ENCODE data around the gene ATXN10.
A peak's percentile ranks its signal among the peaks of the same experiment; 100 is the strongest.

Gene ATXN10

DNA sequence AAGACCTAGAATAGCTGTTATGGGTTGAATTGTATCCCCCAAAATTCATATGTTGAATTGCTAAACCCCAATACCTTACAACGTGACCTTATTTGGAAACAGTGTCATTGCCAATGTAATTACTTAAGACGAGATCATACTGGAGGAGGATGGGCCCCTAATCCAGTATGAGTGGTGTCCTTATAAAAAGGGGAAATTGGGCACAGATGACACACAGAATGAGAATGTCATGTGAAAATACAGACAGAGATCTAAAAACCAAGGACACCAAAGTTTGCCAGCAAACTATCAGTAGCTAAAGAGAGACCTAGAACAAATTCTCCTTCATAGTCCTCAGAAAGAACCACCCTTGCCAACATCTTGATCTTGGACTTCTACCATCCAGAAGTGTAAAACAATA, 127.7 kb downstream of the ATXN10 start:
- Histone ChIP-seq H3K27ac (ENCODE audit: poor library complexity, severe bottlenecking) (no peak overlapping the region), H3K36me3 (ENCODE audit: low read depth) (peaks cover 34% of the 10 kb centered on the region), H3K4me3 (ENCODE audit: severe bottlenecking) (no peak overlapping the region), H3K4me1 (ENCODE audit: insufficient read depth, poor library complexity, severe bottlenecking) (peaks cover under 1% of the 10 kb centered on the region), H3K9me3 (ENCODE audit: severe bottlenecking) (peaks cover 16% of the 10 kb centered on the region), H3K27me3 (ENCODE audit: insufficient read depth, poor library complexity, severe bottlenecking) (no peaks in the 10 kb centered on the region)
- ATAC-seq (ENCODE audit: low read depth), result no peak
- DNase-seq (ENCODE audit: low spot score), result no peak
- TF ChIP-seq, protein P1, sequence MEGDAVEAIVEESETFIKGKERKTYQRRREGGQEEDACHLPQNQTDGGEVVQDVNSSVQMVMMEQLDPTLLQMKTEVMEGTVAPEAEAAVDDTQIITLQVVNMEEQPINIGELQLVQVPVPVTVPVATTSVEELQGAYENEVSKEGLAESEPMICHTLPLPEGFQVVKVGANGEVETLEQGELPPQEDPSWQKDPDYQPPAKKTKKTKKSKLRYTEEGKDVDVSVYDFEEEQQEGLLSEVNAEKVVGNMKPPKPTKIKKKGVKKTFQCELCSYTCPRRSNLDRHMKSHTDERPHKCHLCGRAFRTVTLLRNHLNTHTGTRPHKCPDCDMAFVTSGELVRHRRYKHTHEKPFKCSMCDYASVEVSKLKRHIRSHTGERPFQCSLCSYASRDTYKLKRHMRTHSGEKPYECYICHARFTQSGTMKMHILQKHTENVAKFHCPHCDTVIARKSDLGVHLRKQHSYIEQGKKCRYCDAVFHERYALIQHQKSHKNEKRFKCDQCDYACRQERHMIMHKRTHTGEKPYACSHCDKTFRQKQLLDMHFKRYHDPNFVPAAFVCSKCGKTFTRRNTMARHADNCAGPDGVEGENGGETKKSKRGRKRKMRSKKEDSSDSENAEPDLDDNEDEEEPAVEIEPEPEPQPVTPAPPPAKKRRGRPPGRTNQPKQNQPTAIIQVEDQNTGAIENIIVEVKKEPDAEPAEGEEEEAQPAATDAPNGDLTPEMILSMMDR (IDR thresholded peaks at IDR 0.05; ENCODE audit: poor library complexity, severe bottlenecking), result no peak

DNA sequence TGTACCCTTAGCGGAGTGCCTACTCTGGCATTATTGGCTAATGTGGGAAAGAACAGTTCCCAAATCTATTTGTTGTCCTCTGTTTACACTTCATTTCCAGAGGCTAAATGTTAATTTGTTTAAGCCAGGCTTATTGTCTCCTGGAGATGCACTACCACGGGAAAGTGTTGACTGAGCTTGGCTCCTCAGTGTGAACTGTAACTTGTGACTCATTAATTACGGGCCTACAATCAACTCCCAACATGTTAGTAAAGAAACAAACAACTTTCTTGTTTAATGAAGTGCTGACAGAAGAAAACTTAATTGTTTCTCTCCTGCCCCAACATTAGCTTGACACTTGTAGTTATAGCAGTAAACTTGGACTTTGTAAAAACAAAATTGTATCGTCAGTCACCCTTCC, 130.4 kb downstream of the ATXN10 start:
- Histone ChIP-seq H3K27ac (ENCODE audit: poor library complexity, severe bottlenecking) (no peak overlapping the region), H3K27me3 (ENCODE audit: insufficient read depth, poor library complexity, severe bottlenecking) (no peaks in the 10 kb centered on the region), H3K9me3 (ENCODE audit: severe bottlenecking) (peaks cover 1% of the 10 kb centered on the region), H3K4me3 (ENCODE audit: severe bottlenecking) (no peak overlapping the region), H3K36me3 (ENCODE audit: low read depth) (peaks cover 15% of the 10 kb centered on the region), H3K4me1 (ENCODE audit: insufficient read depth, poor library complexity, severe bottlenecking) (peaks cover 23% of the 10 kb centered on the region)
- DNase-seq (ENCODE audit: low spot score) (no peak), ATAC-seq (ENCODE audit: low read depth) (no peak)
- TF ChIP-seq, protein P1 (IDR thresholded peaks at IDR 0.05; ENCODE audit: poor library complexity, severe bottlenecking), result no peak

DNA sequence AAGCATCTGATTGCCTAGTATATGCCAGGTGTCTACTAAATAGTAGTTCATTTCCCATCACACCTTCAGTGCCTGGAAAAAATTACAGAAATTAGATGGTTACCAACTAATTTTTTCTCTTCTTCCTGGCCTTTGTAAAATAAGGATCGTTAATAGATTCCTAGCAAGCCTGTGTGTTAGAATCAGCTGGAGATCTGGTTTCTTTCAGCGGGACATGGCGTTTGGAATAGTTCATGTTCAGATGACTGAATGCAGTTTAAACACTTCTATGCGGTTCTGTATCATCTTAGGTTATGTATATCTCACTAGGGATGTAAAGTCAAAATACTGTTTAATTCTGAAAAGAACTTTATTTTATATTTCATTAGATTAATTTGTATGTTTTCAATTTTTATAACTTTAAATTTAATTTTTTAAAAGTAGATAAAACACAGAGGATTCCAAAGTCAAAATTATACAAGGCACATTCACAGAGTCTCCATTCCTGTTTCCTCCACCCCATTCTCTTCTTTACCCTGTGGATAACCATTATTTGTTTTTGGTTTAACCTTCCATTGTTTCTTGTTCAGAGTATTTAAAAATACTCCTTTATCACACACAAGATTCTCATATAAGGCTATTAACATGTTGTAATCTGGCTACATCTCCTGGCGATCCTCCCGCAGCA, 132.8 kb downstream of the ATXN10 start:
- Histone ChIP-seq H3K27ac (ENCODE audit: poor library complexity, severe bottlenecking) (peak overlapping the region; percentile 88), H3K36me3 (ENCODE audit: low read depth) (peaks cover 24% of the 10 kb centered on the region), H3K4me3 (ENCODE audit: severe bottlenecking) (no peak overlapping the region), H3K9me3 (ENCODE audit: severe bottlenecking) (no peaks in the 10 kb centered on the region), H3K4me1 (ENCODE audit: insufficient read depth, poor library complexity, severe bottlenecking) (peaks cover 23% of the 10 kb centered on the region), H3K27me3 (ENCODE audit: insufficient read depth, poor library complexity, severe bottlenecking) (no peaks in the 10 kb centered on the region)
- TF ChIP-seq, protein P1 (IDR thresholded peaks at IDR 0.05; ENCODE audit: poor library complexity, severe bottlenecking), result no peak
- ATAC-seq (ENCODE audit: low read depth) (peak; percentile 35), DNase-seq (ENCODE audit: low spot score) (no peak)

DNA sequence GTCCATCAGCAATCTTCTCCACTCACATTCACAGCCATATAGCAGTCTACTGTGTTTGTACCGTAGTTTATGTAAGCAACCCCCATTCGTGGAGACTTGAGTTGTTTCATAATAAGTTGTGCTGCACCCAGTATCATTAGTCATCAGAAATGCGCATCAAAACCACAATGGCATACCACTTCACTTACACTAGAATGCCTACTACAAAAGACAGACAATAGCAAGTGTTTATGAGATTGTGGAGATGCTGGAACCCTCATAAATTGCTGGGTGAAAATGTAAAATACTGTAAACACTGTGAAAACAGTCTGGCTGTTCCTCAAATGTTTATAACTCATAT, 133.3 kb downstream of the ATXN10 start:
- TF ChIP-seq, protein P1 (IDR thresholded peaks at IDR 0.05; ENCODE audit: poor library complexity, severe bottlenecking), result no peak
- H3K27me3 ChIP-seq (ENCODE audit: insufficient read depth, poor library complexity, severe bottlenecking), result no peaks in the 10 kb centered on the region
- peaks cover 26% of the 10 kb centered on the region for H3K36me3 ChIP-seq (ENCODE audit: low read depth)
- H3K9me3 ChIP-seq (ENCODE audit: severe bottlenecking), result no peaks in the 10 kb centered on the region
- peaks cover 23% of the 10 kb centered on the region for H3K4me1 ChIP-seq (ENCODE audit: insufficient read depth, poor library complexity, severe bottlenecking)
- H3K27ac ChIP-seq (ENCODE audit: poor library complexity, severe bottlenecking), result peak overlapping the region; percentile 88
- ATAC-seq (ENCODE audit: low read depth), result peak; percentile 93
- DNase-seq (ENCODE audit: low spot score), result no peak
- no peak overlapping the region for H3K4me3 ChIP-seq (ENCODE audit: severe bottlenecking)

DNA sequence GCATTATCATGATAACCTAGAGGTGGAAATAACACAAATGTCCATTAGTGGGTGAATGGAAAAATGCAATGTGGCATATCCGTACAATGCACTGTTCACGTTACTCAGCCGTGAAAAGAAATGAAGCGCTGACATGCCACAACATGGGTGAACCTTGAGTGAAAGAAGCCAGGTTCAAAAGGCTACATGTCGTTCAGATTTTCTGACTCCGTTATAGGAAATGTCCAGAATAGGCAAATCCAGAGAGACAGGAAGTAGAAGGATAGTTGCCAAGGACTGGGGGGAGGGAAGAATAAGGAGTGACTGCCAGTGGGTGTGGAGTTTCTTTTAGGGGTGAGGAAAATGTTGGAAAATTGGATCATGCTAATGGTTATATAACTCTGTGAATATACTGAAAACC, 133.8 kb downstream of the ATXN10 start:
- TF ChIP-seq, protein P1 (IDR thresholded peaks at IDR 0.05; ENCODE audit: poor library complexity, severe bottlenecking), result no peak
- peaks cover 23% of the 10 kb centered on the region for H3K4me1 ChIP-seq (ENCODE audit: insufficient read depth, poor library complexity, severe bottlenecking)

More for the DNA sequence above, 133.8 kb downstream of the ATXN10 start:
- ATAC-seq (ENCODE audit: low read depth), result peak; percentile 21
- H3K27ac ChIP-seq (ENCODE audit: poor library complexity, severe bottlenecking), result peak overlapping the region; percentile 88
- no peak overlapping the region for H3K4me3 ChIP-seq (ENCODE audit: severe bottlenecking)
- no peaks in the 10 kb centered on the region for H3K9me3 ChIP-seq (ENCODE audit: severe bottlenecking)
- DNase-seq (ENCODE audit: low spot score), result no peak
- no peaks in the 10 kb centered on the region for H3K27me3 ChIP-seq (ENCODE audit: insufficient read depth, poor library complexity, severe bottlenecking)
- H3K36me3 ChIP-seq (ENCODE audit: low read depth), result peaks cover 31% of the 10 kb centered on the region

Measured in RWPE2 (cell line).